Measurements from ENCODE around the gene CCDC106.

CCDC106 gene

GRCh38 chr19:55683449-55684261 is 35.6 kb downstream of the CCDC106 start:
- no peak for TF ChIP-seq CTCF (IDR thresholded peaks at IDR 0.05; ENCODE audit: low read depth, low read length, missing control alignments)
- Histone ChIP-seq H3K36me3 (replicated peaks) (peaks cover 48% of the 10 kb centered on the region), H3K27me3 (replicated peaks) (no peaks in the 10 kb centered on the region), H3K4me3 (ENCODE audit: low read depth, low read length) (no peak overlapping the region), H3K27ac (no peak overlapping the region)
- in situ Hi-C loops (cut with HindIII; ENCODE audit: low pct_ligation_motif_present, low sequenced_read_pairs): no loop called here
- DNase-seq: no peak

GRCh38 chr19:55684946-55685681 is 37.1 kb downstream of the CCDC106 start:
- in situ Hi-C loops (cut with HindIII; ENCODE audit: low pct_ligation_motif_present, low sequenced_read_pairs): no loop called here
- TF ChIP-seq CTCF (IDR thresholded peaks at IDR 0.05; ENCODE audit: low read depth, low read length, missing control alignments): no peak
- Histone ChIP-seq H3K4me3 (ENCODE audit: low read depth, low read length) (no peak overlapping the region), H3K27ac (no peak overlapping the region), H3K27me3 (replicated peaks) (no peaks in the 10 kb centered on the region), H3K36me3 (replicated peaks) (peaks cover 48% of the 10 kb centered on the region)
- DNase-seq: no peak

GRCh38 chr19:55685776-55686175 is 37.8 kb downstream of the CCDC106 start:
- H3K36me3 ChIP-seq (replicated peaks): peaks cover 49% of the 10 kb centered on the region
- no peak for TF ChIP-seq CTCF (IDR thresholded peaks at IDR 0.05; ENCODE audit: low read depth, low read length, missing control alignments)

GRCh38 chr19:55686311-55687050 is 38.5 kb downstream of the CCDC106 start:
- H3K36me3 ChIP-seq (replicated peaks): peaks cover 47% of the 10 kb centered on the region
- no peak overlapping the region for H3K27ac ChIP-seq
- DNase-seq: no peak
- TF ChIP-seq CTCF (IDR thresholded peaks at IDR 0.05; ENCODE audit: low read depth, low read length, missing control alignments): no peak
- H3K4me3 ChIP-seq (ENCODE audit: low read depth, low read length): no peak overlapping the region
- H3K27me3 ChIP-seq (replicated peaks): no peaks in the 10 kb centered on the region
- in situ Hi-C loops (cut with HindIII; ENCODE audit: low pct_ligation_motif_present, low sequenced_read_pairs): no loop called here

More at GRCh38 chr19:55685776-55686175, 37.8 kb downstream of the CCDC106 start:
- DNase-seq: no peak
- Histone ChIP-seq H3K27me3 (replicated peaks) (no peaks in the 10 kb centered on the region), H3K27ac (no peak overlapping the region), H3K4me3 (ENCODE audit: low read depth, low read length) (no peak overlapping the region)
- in situ Hi-C loops (cut with HindIII; ENCODE audit: low pct_ligation_motif_present, low sequenced_read_pairs): no loop called here

- H3K27me3 ChIP-seq (replicated peaks): no peaks in the 10 kb centered on the region
These were observed 39.5 kb downstream of the CCDC106 start for GRCh38 chr19:55687281-55688201.

More at GRCh38 chr19:55687281-55688201, 39.5 kb downstream of the CCDC106 start:
- no peak overlapping the region for H3K27ac ChIP-seq
- no peak overlapping the region for H3K4me3 ChIP-seq (ENCODE audit: low read depth, low read length)
- H3K36me3 ChIP-seq (replicated peaks): peaks cover 47% of the 10 kb centered on the region
- TF ChIP-seq CTCF (IDR thresholded peaks at IDR 0.05; ENCODE audit: low read depth, low read length, missing control alignments): no peak
- DNase-seq: no peak
- in situ Hi-C loops (cut with HindIII; ENCODE audit: low pct_ligation_motif_present, low sequenced_read_pairs): no loop called here
